Tibial nerve (tissue), 4 donors: ENCODE data around the gene JAZF1. TPM values are rescaled to one million over a fixed set of nuclear protein-coding genes. Genes with fewer than 3 reads are reported as not detected.

Experiments used
- DNase-seq, 2 donors: peaks; one replicate each; pipeline ENCODE4 v3.0.0-alpha.2; 2019; ENCODE audit warnings: low spot score in 2 of 2
- H3K27ac ChIP-seq, 4 donors: fragments of 200-600 bp; sonication (generic) in 3 of 4; one replicate each; pipeline ENCODE4 v1.5.1; 2017 to 2019; ENCODE audit warnings: mild to moderate bottlenecking in 1 of 4
- H3K27me3 ChIP-seq, 2 donors: fragments of 200-600 bp; sonication (generic) in 1 of 2; one replicate each; pipeline versions ENCODE4 v1.5.1 to v1.6.0; 2017 to 2019
- H3K36me3 ChIP-seq, 3 donors: fragments of 200-600 bp; sonication (generic); one replicate each; pipeline ENCODE4 v1.5.1; 2018 to 2019
- H3K4me1 ChIP-seq, 4 donors: fragments of 200-600 bp; sonication (generic) in 3 of 4; one replicate each; pipeline ENCODE4 v1.5.1; 2017 to 2019
- H3K4me3 ChIP-seq, 4 donors: fragments of 200-600 bp; sonication (generic) in 3 of 4; one replicate each; pipeline ENCODE4 v1.5.1; 2017 to 2019; ENCODE audit warnings: mild to moderate bottlenecking in 1 of 4, moderate library complexity in 1 of 4
- H3K9me3 ChIP-seq, 4 donors: fragments of 200-600 bp; sonication (generic) in 3 of 4; one replicate each; pipeline ENCODE4 v1.5.1; 2017 to 2019
- EP300 ChIP-seq, 2 donors: sonication (generic); formaldehyde crosslinking; IDR thresholded peaks; one replicate each; pipeline ENCODE4 v1.6.1; 2017; ENCODE audit warnings: antibody characterized with exemption in 2 of 2, mild to moderate bottlenecking in 1 of 2
- POLR2A ChIP-seq, 2 donors: fragments of 450-650 bp; IDR thresholded peaks; one replicate each; pipeline ENCODE4 v1.6.1; 2017; ENCODE audit warnings: antibody characterized with exemption in 2 of 2, mild to moderate bottlenecking in 2 of 2, moderate library complexity in 2 of 2
- WGBS, 2 donors: methylation state at CpG; one replicate each; pipeline ENCODE4 v1.1.5; 2018; 5-methylcytosine and 5-hydroxymethylcytosine counted together
- total RNA-seq, 4 donors: library from RNA; depleted of rRNA; stranded (reverse); fragments of >200 nt; gene quantifications; one replicate each; pipeline ENCODE4 v1.1.0, GENCODE V29; 2016
- TF ChIP-seq, protein P1 (sequence below), 5 experiments: fragments of 200-600 bp in 3 of 5; fragments of 450-650 bp in 2 of 5; sonication (generic) in 3 of 5; IDR thresholded peaks; one replicate each; pipeline ENCODE4 v1.5.1; 2016 to 2019; ENCODE audit warnings: antibody characterized with exemption in 5 of 5, mild to moderate bottlenecking in 3 of 5, moderate library complexity in 2 of 5

JAZF1 gene
- total RNA-seq, 4 donors from 2014 or later, result 6.9 to 17.5 (median 10.7) TPM

DNA sequence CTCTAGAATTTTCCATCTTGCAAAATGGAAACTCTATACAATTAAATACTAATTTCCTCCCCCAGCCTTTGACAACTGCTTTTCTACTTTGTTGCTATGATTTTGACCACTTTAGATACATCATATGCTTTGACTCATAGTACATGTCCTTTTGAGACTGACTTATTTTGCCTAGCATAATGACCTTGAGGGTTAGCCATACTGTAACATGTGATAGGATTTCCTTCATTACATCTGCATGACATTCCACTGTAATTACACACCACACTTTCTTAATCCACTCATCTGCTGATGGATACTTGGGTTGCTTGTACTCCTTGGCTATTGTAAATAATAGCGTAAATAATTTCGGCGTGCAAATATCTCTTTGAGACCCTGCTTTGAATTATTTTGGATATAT, 127.7 kb downstream of the JAZF1 start:
- H3K36me3 ChIP-seq, result no peaks in the 10 kb centered on the region
- WGBS, 2 donors, result 93 to 94% methylated on average over 3 of the region's 3 CpGs

DNA sequence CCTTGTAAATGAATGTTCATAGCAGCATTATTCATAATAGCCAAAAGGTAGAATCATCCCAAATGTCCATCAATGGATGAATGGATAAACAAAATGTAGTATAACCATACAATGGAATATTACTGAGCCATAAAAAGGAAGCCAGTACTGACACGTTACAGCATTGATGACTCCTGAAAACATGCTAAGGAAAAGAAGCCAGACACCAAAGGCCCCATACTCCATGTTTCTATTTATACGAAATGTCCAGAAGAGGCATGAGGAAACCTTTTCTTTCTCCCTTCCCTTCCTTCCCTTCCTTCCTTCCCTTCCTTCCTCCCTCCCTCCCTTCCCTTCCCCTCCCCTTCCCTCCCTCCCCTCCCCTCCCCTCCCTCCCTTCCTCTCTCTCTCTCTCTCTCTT, 131.9 kb downstream of the JAZF1 start:
- Histone ChIP-seq H3K27me3 (no peaks in the 10 kb centered on the region), H3K4me3 (no peak overlapping the region), H3K27ac (no peak overlapping the region), H3K36me3 (no peaks in the 10 kb centered on the region), H3K4me1 (peaks cover 0 to 7% (median 0%) of the 10 kb centered on the region in 4 donors), H3K9me3 (no peaks in the 10 kb centered on the region)
- TF ChIP-seq, protein P1, sequence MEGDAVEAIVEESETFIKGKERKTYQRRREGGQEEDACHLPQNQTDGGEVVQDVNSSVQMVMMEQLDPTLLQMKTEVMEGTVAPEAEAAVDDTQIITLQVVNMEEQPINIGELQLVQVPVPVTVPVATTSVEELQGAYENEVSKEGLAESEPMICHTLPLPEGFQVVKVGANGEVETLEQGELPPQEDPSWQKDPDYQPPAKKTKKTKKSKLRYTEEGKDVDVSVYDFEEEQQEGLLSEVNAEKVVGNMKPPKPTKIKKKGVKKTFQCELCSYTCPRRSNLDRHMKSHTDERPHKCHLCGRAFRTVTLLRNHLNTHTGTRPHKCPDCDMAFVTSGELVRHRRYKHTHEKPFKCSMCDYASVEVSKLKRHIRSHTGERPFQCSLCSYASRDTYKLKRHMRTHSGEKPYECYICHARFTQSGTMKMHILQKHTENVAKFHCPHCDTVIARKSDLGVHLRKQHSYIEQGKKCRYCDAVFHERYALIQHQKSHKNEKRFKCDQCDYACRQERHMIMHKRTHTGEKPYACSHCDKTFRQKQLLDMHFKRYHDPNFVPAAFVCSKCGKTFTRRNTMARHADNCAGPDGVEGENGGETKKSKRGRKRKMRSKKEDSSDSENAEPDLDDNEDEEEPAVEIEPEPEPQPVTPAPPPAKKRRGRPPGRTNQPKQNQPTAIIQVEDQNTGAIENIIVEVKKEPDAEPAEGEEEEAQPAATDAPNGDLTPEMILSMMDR (IDR thresholded peaks at IDR 0.05), result no peak
- no peak for TF ChIP-seq POLR2A (IDR thresholded peaks at IDR 0.05)
- TF ChIP-seq EP300 (IDR thresholded peaks at IDR 0.05), result no peak
- 95 to 96% methylated on average over 2 of the region's 2 CpGs for WGBS, 2 donors
- DNase-seq, result no peak

More for the DNA sequence above, 127.7 kb downstream of the JAZF1 start:
- Histone ChIP-seq H3K4me3 (no peak overlapping the region), H3K27ac (no peak overlapping the region), H3K4me1 (no peaks in the 10 kb centered on the region), H3K27me3 (no peaks in the 10 kb centered on the region), H3K9me3 (no peaks in the 10 kb centered on the region)
- DNase-seq, result no peak
- TF ChIP-seq EP300 (IDR thresholded peaks at IDR 0.05), result no peak

DNA sequence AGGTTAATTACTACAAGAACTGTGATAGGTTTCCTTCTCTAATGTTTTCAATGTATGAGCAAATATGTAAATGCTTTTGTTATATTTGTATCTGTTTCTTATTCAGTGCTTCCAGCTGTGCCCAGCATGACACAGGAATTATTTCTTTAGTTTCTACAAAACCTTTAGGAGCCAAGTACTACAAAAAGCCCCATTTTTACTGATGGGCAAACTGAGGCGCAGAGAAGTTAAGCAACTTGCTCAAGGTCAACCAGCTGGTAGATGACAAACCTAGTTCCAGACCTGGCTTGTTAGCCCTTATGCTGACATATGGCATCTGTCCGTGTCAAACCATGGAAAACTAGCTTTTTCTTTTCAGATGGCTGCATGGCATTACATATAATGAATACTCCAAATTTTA, 134.6 kb downstream of the JAZF1 start:
- no peak for DNase-seq
- Histone ChIP-seq H3K36me3 (no peaks in the 10 kb centered on the region), H3K4me1 (peaks cover 0 to 7% (median 0%) of the 10 kb centered on the region in 4 donors), H3K9me3 (no peaks in the 10 kb centered on the region), H3K27ac (no peak overlapping the region), H3K27me3 (no peaks in the 10 kb centered on the region), H3K4me3 (no peak overlapping the region)
- no peak for TF ChIP-seq EP300 (IDR thresholded peaks at IDR 0.05)
- TF ChIP-seq, protein P1 (IDR thresholded peaks at IDR 0.05), result no peak
- TF ChIP-seq POLR2A (IDR thresholded peaks at IDR 0.05), result no peak
- WGBS, 2 donors, result 90 to 98% methylated on average over 2 of the region's 2 CpGs

DNA sequence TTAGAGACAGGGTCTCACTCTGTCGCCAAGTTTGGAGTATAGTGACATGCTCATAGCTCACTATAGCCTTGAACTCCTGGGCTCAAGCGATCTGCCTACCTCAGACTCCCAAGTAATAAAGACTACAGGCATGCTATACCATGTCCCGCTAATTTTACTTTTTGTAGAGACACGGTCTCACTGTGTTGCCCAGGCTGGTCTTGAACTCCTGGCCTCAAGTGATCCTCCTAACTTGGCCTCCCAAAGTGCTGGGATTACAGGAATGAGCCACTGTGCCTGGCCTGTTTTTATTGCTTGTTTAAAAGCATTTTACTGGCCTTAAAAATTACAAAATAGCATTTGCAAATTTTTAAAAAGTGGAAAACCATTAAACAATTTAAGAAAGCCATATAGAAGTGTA, 135.0 kb downstream of the JAZF1 start:
- H3K27ac ChIP-seq, result no peak overlapping the region
- TF ChIP-seq POLR2A (IDR thresholded peaks at IDR 0.05), result no peak
- TF ChIP-seq, protein P1 (IDR thresholded peaks at IDR 0.05), result no peak
- no peak for TF ChIP-seq EP300 (IDR thresholded peaks at IDR 0.05)

DNA sequence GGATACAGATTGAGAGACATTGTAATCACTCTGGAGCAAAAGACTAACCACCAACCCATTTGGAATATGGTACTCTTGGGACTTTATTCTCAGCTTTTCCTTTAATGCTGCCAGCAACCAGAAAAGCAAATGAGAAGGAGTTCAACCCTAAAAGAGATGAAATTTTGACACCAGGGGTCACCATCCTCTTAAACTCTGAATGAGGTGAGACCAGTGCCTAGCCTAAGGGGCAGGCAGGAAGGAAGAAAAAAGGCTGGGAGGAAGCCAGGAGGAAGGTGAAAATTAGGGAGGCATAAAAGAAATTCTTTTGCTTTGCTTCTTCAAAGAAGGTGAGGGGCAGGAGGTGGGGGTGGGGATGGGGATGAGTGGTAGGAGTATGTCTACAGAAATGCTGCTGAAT, 135.8 kb downstream of the JAZF1 start:
- no peak overlapping the region for H3K4me3 ChIP-seq
- TF ChIP-seq, protein P1 (IDR thresholded peaks at IDR 0.05), result no peak
- TF ChIP-seq POLR2A (IDR thresholded peaks at IDR 0.05) (no peak), EP300 (IDR thresholded peaks at IDR 0.05) (no peak)
- no peak overlapping the region for H3K27ac ChIP-seq
- H3K36me3 ChIP-seq, result no peaks in the 10 kb centered on the region
- H3K9me3 ChIP-seq, result no peaks in the 10 kb centered on the region
- H3K4me1 ChIP-seq, result peaks cover 0 to 7% (median 0%) of the 10 kb centered on the region in 4 donors
- H3K27me3 ChIP-seq, result no peaks in the 10 kb centered on the region
- DNase-seq, result no peak

More for the DNA sequence above, 135.0 kb downstream of the JAZF1 start:
- no peaks in the 10 kb centered on the region for H3K27me3 ChIP-seq
- H3K4me3 ChIP-seq, result no peak overlapping the region
- H3K9me3 ChIP-seq, result no peaks in the 10 kb centered on the region
- 91 to 92% methylated on average over 4 of the region's 4 CpGs for WGBS, 2 donors
- DNase-seq, result no peak
- no peaks in the 10 kb centered on the region for H3K36me3 ChIP-seq
- peaks cover 0 to 7% (median 0%) of the 10 kb centered on the region in 4 donors for H3K4me1 ChIP-seq

DNA sequence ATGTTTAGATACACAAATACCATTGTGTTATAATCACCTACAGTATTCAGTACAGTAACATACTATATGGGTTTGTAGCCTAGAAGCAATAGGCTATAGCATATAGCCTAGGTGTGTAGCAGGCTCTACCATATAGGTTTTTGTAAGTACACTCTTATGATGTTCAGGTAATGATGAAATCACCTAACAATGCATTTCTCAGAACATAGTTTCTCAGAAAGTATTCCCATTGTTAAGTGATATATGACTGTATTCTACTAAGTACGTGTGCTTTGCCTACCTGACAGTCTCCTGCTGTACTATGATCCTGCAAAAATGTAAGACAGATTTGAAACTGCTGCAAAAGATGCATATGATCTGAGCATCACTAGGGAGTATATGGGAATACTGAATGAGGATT, 137.9 kb downstream of the JAZF1 start:
- 91 to 100% methylated on average over 1 of the region's 1 CpG for WGBS, 2 donors
- H3K4me1 ChIP-seq, result peaks cover 0 to 11% (median 0%) of the 10 kb centered on the region in 4 donors
- no peak overlapping the region for H3K27ac ChIP-seq
- no peaks in the 10 kb centered on the region for H3K27me3 ChIP-seq
- H3K9me3 ChIP-seq, result no peaks in the 10 kb centered on the region
- TF ChIP-seq, protein P1 (IDR thresholded peaks at IDR 0.05), result no peak
- TF ChIP-seq EP300 (IDR thresholded peaks at IDR 0.05), result no peak
- TF ChIP-seq POLR2A (IDR thresholded peaks at IDR 0.05), result no peak
- no peaks in the 10 kb centered on the region for H3K36me3 ChIP-seq
- no peak overlapping the region for H3K4me3 ChIP-seq
- no peak for DNase-seq
